ENCODE data around the gene CBFB. TPM values are rescaled to one million over a fixed set of nuclear protein-coding genes. Genes with fewer than 3 reads are reported as not detected.

Gene CBFB
- total RNA-seq, 1 experiment from 2014 or later, result 76.3 TPM

- no peak overlapping the region for H4K8ac ChIP-seq (replicated peaks; ENCODE audit: insufficient read length, low read depth, low read length)
- H2BK20ac ChIP-seq (ENCODE audit: low read depth, low read length, poor library complexity, severe bottlenecking), result no peak overlapping the region
- H3K9ac ChIP-seq (ENCODE audit: extremely low read depth, insufficient read length, low read length), result no peak overlapping the region
- Mint-ChIP-seq H3K36me3 (ENCODE audit: insufficient read depth in 1 of 3, low read depth in 3 of 3) (no peaks in the 10 kb centered on the region), H3K4me1 (peaks cover 3 to 12% of the 10 kb centered on the region in 2 experiments; a peak in 2 of 4 replicates), H3K27me3 (ENCODE audit: low read depth) (peaks cover 51% of the 10 kb centered on the region), H3K9me3 (no peaks in the 10 kb centered on the region), H3K27ac (no peak overlapping the region), H3K4me3 (peak overlapping the region; percentile 47 to 70; a peak in 4 of 5 replicates)
- no peaks in the 10 kb centered on the region for H3K9me3 ChIP-seq (ENCODE audit: control insufficient read depth, low read depth, low read length)
- peaks cover 6% of the 10 kb centered on the region for H3K23me2 ChIP-seq (ENCODE audit: insufficient read length, low read depth, low read length, poor library complexity, severe bottlenecking)
- no peak overlapping the region for H2BK5ac ChIP-seq (ENCODE audit: insufficient read length, low read length)
- H3K56ac ChIP-seq (ENCODE audit: insufficient read length, low read depth, low read length), result no peak overlapping the region
- no peak for DNase-seq
- H2BK12ac ChIP-seq (ENCODE audit: insufficient read length, low read depth, low read length), result no peak overlapping the region
- H4K5ac ChIP-seq (ENCODE audit: insufficient read length, low read depth, low read length), result no peak overlapping the region
- no peaks in the 10 kb centered on the region for H3K4me1 ChIP-seq (ENCODE audit: insufficient read depth, low read length)
- H3K27me3 ChIP-seq (ENCODE audit: insufficient read depth, low read length), result peaks cover 16% of the 10 kb centered on the region; the same call in 1 of the 2 replicates
- H4K91ac ChIP-seq (ENCODE audit: insufficient read length, low read depth, low read length), result no peak overlapping the region
- H3T11ph ChIP-seq (ENCODE audit: low read length), result no peak overlapping the region
- H3K18ac ChIP-seq (ENCODE audit: insufficient read length, low read depth, low read length), result no peak overlapping the region
- TF ChIP-seq CTCF (conservative IDR thresholded peaks at IDR 0.05), result no peak
- H3K14ac ChIP-seq (ENCODE audit: insufficient read depth, low read length), result no peak overlapping the region
- H2BK15ac ChIP-seq (ENCODE audit: low read depth, low read length), result no peak overlapping the region
- no peak overlapping the region for H3K23ac ChIP-seq (ENCODE audit: insufficient read length, low read depth, low read length)
- no peak overlapping the region for H3K4ac ChIP-seq (ENCODE audit: low read depth, low read length)
- H2AK5ac ChIP-seq (ENCODE audit: insufficient read length, low read length), result no peak overlapping the region
- no peak overlapping the region for H2BK120ac ChIP-seq (ENCODE audit: low read depth, low read length, poor library complexity, severe bottlenecking)
- H3K27ac ChIP-seq (ENCODE audit: insufficient read length, low read depth, low read length), result no peak overlapping the region
- H2AFZ ChIP-seq (ENCODE audit: low read length), result no peak overlapping the region
- no peaks in the 10 kb centered on the region for H3K79me2 ChIP-seq (ENCODE audit: insufficient read depth, low read length)
- H3K4me2 ChIP-seq (ENCODE audit: insufficient read depth, insufficient read length, low read length), result peak overlapping the region; percentile 49
- H3K79me1 ChIP-seq (ENCODE audit: insufficient read depth, low read depth, low read length, poor library complexity, severe bottlenecking), result no peaks in the 10 kb centered on the region
- no CpG with 5 or more reads among the region's 21 CpGs for WGBS (ENCODE audit: extremely low coverage, insufficient read length, low lambda C conversion rate)
- H4K20me1 ChIP-seq (ENCODE audit: control insufficient read depth, insufficient read depth, insufficient read length), result no peaks in the 10 kb centered on the region
Measured at GRCh38 chr16:67013233-67013822, 15.6 kb upstream of the CBFB start.
